NCI-H2196 (cell line): ENCODE results near the gene FTSJ1.
"Not testable (repeated sequence)": the region's sequence is repeated elsewhere in the genome, so short reads cannot be mapped to it uniquely, and the experiment has no call there.

ENCODE experiments used
- DNase-seq: peaks from one replicate; lab custom pipeline; 2025; ENCODE audit not compliant: unreplicated experiment; lab: John Stamatoyannopoulos, UW

The FTSJ1 gene

GRCh38 chrX:48520976-48521352 lies 45.0 kb downstream of the FTSJ1 start:
- no peak for DNase-seq

GRCh38 chrX:48521353-48522243 lies 45.6 kb downstream of the FTSJ1 start, which contains the start of gene EBP:
EBP (plus strand) TSS chrX:48521808; CDS start chrX:48523772, 1,964 bp downstream.
- DNase-seq = peak; percentile 91

- no peak for DNase-seq
Measured at GRCh38 chrX:48522291-48522690, 46.3 kb downstream of the FTSJ1 start.

GRCh38 chrX:48523682-48524081 lies 47.7 kb downstream of the FTSJ1 start:
- no peak for DNase-seq

GRCh38 chrX:48525853-48526252 lies 49.9 kb downstream of the FTSJ1 start:
- not testable (repeated sequence) for DNase-seq

GRCh38 chrX:48530736-48531135 lies 54.7 kb downstream of the FTSJ1 start:
- no peak for DNase-seq

- DNase-seq = no peak
Measured at GRCh38 chrX:48531358-48531959, 55.5 kb downstream of the FTSJ1 start.

GRCh38 chrX:48532161-48532560 lies 56.2 kb downstream of the FTSJ1 start:
- no peak for DNase-seq

GRCh38 chrX:48533165-48533564 lies 57.2 kb downstream of the FTSJ1 start:
- no peak for DNase-seq
